ENCODE data around the gene FGFR2. TPM values are rescaled to one million over a fixed set of nuclear protein-coding genes. Genes with fewer than 3 reads are reported as not detected.

FGFR2 gene
- total and polyA plus RNA-seq, 2 of the 4 experiments (the other 2 are of a cell fraction), result not detected

DNA sequence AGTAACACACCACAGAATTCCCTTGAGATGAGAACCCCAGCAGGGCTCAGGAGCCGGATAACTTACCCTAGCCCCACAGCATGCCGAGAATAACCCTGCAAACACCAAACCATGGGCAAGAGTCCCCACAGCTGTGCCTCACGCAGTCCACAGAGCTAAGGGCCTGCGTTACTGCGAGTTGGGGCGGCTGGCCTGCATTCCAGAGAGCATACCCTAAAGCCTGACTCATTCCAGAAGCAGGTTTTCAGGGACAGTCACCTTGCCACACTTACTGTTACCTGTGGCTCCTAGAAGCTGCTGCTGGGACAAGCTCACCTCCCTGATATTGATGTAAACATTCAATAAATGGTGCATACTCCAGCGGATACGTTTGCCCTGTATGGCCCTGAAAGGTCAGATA, 18.6 kb downstream of the FGFR2 start:
- ATAC-seq (ENCODE audit: low read depth), result no peak
- H3K56ac ChIP-seq (ENCODE audit: extremely low read depth, insufficient read depth, low read length), result no peak overlapping the region
- no peaks in the 10 kb centered on the region for H3K9me1 ChIP-seq (ENCODE audit: insufficient read depth, low read length)
- H3K27ac ChIP-seq (ENCODE audit: insufficient read depth, low read length), result no peak overlapping the region
- no peak overlapping the region for H3K4ac ChIP-seq (ENCODE audit: low read depth, low read length)
- H4K5ac ChIP-seq (ENCODE audit: low read depth, low read length), result no peak overlapping the region
- no peaks in the 10 kb centered on the region for H3K36me3 ChIP-seq (ENCODE audit: control insufficient read depth, insufficient read depth, low read length)
- no peak overlapping the region for H4K91ac ChIP-seq (ENCODE audit: insufficient read depth, low read depth, low read length)
- no peaks in the 10 kb centered on the region for H3K79me1 ChIP-seq (ENCODE audit: low read depth in 1 of 2, low read length in 2 of 2)
- H2BK20ac ChIP-seq (ENCODE audit: low read depth, low read length), result no peak overlapping the region
- no peak overlapping the region for H4K8ac ChIP-seq (ENCODE audit: low read depth in 2 of 2, low read length in 2 of 2)
- no peak overlapping the region for H2AFZ ChIP-seq (replicated peaks; ENCODE audit: low read length, poor library complexity)
- no peak overlapping the region for H2AK5ac ChIP-seq (ENCODE audit: low read depth, low read length)
- no peak overlapping the region for H3K18ac ChIP-seq (ENCODE audit: low read depth, low read length)
- no peak overlapping the region for H3K9ac ChIP-seq (ENCODE audit: low read depth, low read length)
- no peaks in the 10 kb centered on the region for H3K27me3 ChIP-seq (ENCODE audit: control insufficient read depth, insufficient read depth, low read length)
- no peak overlapping the region for H2BK15ac ChIP-seq (ENCODE audit: low read depth, low read length)
- no peak for DNase-seq
- no peaks in the 10 kb centered on the region for H4K20me1 ChIP-seq (ENCODE audit: insufficient read depth, low read length)
- in situ Hi-C loops (cut with MboI; ENCODE audit: low sequenced_read_pairs), result no loop called here
- no peak overlapping the region for H2BK120ac ChIP-seq (ENCODE audit: low read depth, low read length)
- no peak overlapping the region for H3K23ac ChIP-seq (ENCODE audit: low read depth, low read length)
- intact Hi-C loops (cut with micrococcal nuclease), result no loop called here
- H3K14ac ChIP-seq (replicated peaks; ENCODE audit: low read depth, low read length), result no peak overlapping the region
- H2BK5ac ChIP-seq (ENCODE audit: low read depth, low read length, poor library complexity, severe bottlenecking), result no peak overlapping the region
- dilution Hi-C loops (cut with HindIII; ENCODE audit: low sequenced_read_pairs, unreplicated experiment), result no loop called here
- no TSS peak for BruUV-seq (replicated peaks)
- POLR2A ChIA-PET (ENCODE audit: unreplicated experiment), result no interaction called here
- H3K4me1 ChIP-seq (ENCODE audit: control insufficient read depth, insufficient read depth, low read length), result no peaks in the 10 kb centered on the region
- H2AK9ac ChIP-seq (replicated peaks; ENCODE audit: low read depth, low read length, poor library complexity), result no peak overlapping the region
- no CpG with 5 or more reads among the region's 8 CpGs for WGBS, 2 experiments (ENCODE audit: extremely low coverage in 2 of 2, insufficient read length in 1 of 2)
- no peak overlapping the region for H3K4me3 ChIP-seq (ENCODE audit: insufficient read depth, low read depth, low read length)
- peaks cover 25% of the 10 kb centered on the region for H3K9me3 ChIP-seq (ENCODE audit: control insufficient read depth, insufficient read depth, low read length)
- TF ChIP-seq NFE2L2 (IDR thresholded peaks at IDR 0.05; ENCODE audit: low read depth, low read length) (no peak), MXI1 (IDR thresholded peaks at IDR 0.05; ENCODE audit: borderline replicate concordance, low read depth, low read length) (no peak), BHLHE40 (IDR thresholded peaks at IDR 0.05; ENCODE audit: low read depth, low read length) (no peak), CEBPB (IDR thresholded peaks at IDR 0.05; ENCODE audit: low read depth, low read length) (no peak), MAFK (IDR thresholded peaks at IDR 0.05; ENCODE audit: low read depth, low read length) (no peak), SMC3 (IDR thresholded peaks at IDR 0.05; ENCODE audit: low read depth, low read length) (no peak), CHD1 (IDR thresholded peaks at IDR 0.05; ENCODE audit: low read depth, low read length) (no peak), RAD21 (IDR thresholded peaks at IDR 0.05; ENCODE audit: low read length) (no peak), POLR2A (IDR thresholded peaks at IDR 0.05; ENCODE audit: low read depth, low read length) (no peak)
- TF ChIP-seq, protein P1, sequence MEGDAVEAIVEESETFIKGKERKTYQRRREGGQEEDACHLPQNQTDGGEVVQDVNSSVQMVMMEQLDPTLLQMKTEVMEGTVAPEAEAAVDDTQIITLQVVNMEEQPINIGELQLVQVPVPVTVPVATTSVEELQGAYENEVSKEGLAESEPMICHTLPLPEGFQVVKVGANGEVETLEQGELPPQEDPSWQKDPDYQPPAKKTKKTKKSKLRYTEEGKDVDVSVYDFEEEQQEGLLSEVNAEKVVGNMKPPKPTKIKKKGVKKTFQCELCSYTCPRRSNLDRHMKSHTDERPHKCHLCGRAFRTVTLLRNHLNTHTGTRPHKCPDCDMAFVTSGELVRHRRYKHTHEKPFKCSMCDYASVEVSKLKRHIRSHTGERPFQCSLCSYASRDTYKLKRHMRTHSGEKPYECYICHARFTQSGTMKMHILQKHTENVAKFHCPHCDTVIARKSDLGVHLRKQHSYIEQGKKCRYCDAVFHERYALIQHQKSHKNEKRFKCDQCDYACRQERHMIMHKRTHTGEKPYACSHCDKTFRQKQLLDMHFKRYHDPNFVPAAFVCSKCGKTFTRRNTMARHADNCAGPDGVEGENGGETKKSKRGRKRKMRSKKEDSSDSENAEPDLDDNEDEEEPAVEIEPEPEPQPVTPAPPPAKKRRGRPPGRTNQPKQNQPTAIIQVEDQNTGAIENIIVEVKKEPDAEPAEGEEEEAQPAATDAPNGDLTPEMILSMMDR (conservative IDR thresholded peaks at IDR 0.05; ENCODE audit: low read depth, low read length), result no peak
- H3K4me2 ChIP-seq (ENCODE audit: low read depth, low read length), result no peak overlapping the region
- CTCF ChIA-PET, result no interaction called here

Measured in IMR-90 (cell line).